PC-9 (cell line): Measurements from ENCODE around the gene FLNB.

Experiments
- CTCF ChIP-seq: fragments of 200-600 bp; sonication (generic); conservative IDR thresholded peaks from 2 replicates; pipeline ENCODE4 v1.6.1; 2017; ENCODE audit warnings: mixed run types, antibody characterized with exemption, mild to moderate bottlenecking, moderate library complexity
- EZH2 ChIP-seq: fragments of 200-600 bp; sonication (generic); IDR thresholded peaks from 2 replicates; pipeline ENCODE4 v1.8.0; 2017; ENCODE audit warnings: antibody characterized with exemption, low read depth

- TF ChIP-seq CTCF: no peak
- TF ChIP-seq EZH2: no peak
Observed at GRCh38 chr3:58150810-58151199, 142.6 kb downstream of the FLNB start.
